ENCODE data around the gene HOXD3. TPM values are rescaled to one million over a fixed set of nuclear protein-coding genes. Genes with fewer than 3 reads are reported as not detected.

HOXD3 gene
- total RNA-seq, 1 experiment from 2014 or later = not detected

DNA sequence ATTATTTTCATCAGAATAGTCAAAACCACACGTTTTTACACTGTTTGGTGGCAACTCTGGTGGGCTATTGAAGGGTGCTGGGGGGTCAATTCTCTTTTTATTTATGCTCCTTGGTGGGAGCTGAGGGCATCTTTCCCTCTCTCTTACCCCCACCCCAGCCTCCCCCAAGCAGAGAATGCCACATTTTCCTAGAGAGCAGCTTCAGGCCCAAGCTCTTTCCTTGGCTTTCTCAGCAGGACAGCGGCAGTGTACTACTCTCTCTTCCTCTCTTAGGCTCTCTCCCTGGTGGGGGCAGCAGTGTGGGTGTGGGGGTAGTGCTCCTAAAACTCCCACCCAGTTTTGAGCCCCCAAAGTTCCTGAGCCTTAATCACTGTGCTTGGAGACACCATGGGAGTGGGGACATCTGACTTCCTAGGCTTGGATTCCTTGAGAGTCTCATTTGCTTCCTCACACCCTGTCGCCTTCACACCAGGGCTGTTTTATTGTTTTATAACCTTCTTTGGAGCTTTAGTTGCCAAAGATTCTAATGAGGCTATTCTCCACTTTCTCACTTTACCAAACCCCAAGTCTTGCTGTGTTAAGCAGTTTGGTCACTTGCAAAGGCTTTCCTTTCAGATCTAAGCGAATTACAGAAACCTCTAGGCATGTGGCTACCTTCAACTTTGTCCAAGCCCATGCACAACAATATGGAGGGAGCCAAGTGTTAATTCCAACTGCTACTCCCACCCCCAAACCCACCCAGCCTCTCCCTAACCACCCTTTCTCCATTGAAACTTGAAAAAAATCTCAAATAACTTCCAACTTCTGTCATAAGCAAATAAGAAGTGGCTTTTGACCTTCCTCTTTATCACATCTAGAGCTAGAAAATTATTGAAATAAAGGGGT is 11.8 kb upstream of the HOXD3 start:
- Mint-ChIP-seq H3K27ac (ENCODE audit: unreplicated experiment) (no peak overlapping the region), H3K4me1 (ENCODE audit: low read depth, unreplicated experiment) (no peaks in the 10 kb centered on the region), H3K27me3 (ENCODE audit: unreplicated experiment) (peaks cover 14% of the 10 kb centered on the region), H3K4me3 (ENCODE audit: low read depth, unreplicated experiment) (no peak overlapping the region), H3K9me3 (ENCODE audit: low read depth, unreplicated experiment) (no peaks in the 10 kb centered on the region), H3K36me3 (ENCODE audit: insufficient read depth, unreplicated experiment) (no peaks in the 10 kb centered on the region)
- CTCF ChIA-PET = interaction anchor here (0.6 to 2.5 kb wide), 3 partner anchors 310 to 543 kb away, joined by 4 to 7 read pairs (median 6); no protein-coding TSS in a partner anchor
- intact Hi-C loops (cut with micrococcal nuclease; ENCODE audit: unreplicated experiment) = no loop called here
- BruUV-seq (replicated peaks) = no TSS peak
- TF ChIP-seq, protein P1, sequence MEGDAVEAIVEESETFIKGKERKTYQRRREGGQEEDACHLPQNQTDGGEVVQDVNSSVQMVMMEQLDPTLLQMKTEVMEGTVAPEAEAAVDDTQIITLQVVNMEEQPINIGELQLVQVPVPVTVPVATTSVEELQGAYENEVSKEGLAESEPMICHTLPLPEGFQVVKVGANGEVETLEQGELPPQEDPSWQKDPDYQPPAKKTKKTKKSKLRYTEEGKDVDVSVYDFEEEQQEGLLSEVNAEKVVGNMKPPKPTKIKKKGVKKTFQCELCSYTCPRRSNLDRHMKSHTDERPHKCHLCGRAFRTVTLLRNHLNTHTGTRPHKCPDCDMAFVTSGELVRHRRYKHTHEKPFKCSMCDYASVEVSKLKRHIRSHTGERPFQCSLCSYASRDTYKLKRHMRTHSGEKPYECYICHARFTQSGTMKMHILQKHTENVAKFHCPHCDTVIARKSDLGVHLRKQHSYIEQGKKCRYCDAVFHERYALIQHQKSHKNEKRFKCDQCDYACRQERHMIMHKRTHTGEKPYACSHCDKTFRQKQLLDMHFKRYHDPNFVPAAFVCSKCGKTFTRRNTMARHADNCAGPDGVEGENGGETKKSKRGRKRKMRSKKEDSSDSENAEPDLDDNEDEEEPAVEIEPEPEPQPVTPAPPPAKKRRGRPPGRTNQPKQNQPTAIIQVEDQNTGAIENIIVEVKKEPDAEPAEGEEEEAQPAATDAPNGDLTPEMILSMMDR (IDR thresholded peaks at IDR 0.05; ENCODE audit: unreplicated experiment) = no peak
- DNase-seq = no peak

DNA sequence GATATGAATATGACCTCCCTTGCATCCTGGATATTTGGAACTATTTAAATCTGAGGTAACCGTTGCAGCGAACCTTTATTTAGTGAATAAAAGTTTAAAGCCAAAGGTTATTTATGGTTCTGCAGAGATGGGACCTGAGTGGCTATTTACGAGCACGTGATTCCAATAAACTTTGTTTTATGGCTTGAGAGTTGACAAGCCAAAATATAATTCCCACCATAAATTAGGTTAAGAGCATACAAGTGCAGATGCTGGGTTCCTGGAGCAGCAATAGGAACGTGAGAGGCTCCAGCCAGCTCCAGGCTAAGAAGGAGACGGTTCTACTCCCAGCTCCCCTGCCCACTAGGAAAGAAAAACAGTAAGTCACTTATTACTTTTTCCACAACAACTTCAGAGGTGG is 11.0 kb upstream of the HOXD3 start:
- intact Hi-C loops (cut with micrococcal nuclease; ENCODE audit: unreplicated experiment) = no loop called here
- Mint-ChIP-seq H3K4me1 (ENCODE audit: low read depth, unreplicated experiment) (no peaks in the 10 kb centered on the region), H3K27me3 (ENCODE audit: unreplicated experiment) (peaks cover 14% of the 10 kb centered on the region), H3K9me3 (ENCODE audit: low read depth, unreplicated experiment) (no peaks in the 10 kb centered on the region), H3K4me3 (ENCODE audit: low read depth, unreplicated experiment) (no peak overlapping the region), H3K36me3 (ENCODE audit: insufficient read depth, unreplicated experiment) (no peaks in the 10 kb centered on the region), H3K27ac (ENCODE audit: unreplicated experiment) (no peak overlapping the region)
- no peak for DNase-seq
- BruUV-seq (replicated peaks) = no TSS peak
- CTCF ChIA-PET = interaction anchor here (0.6 kb wide), 2 partner anchors 409 to 542 kb away, joined by 4 to 6 read pairs; no protein-coding TSS in a partner anchor
- TF ChIP-seq, protein P1 (IDR thresholded peaks at IDR 0.05; ENCODE audit: unreplicated experiment) = no peak

DNA sequence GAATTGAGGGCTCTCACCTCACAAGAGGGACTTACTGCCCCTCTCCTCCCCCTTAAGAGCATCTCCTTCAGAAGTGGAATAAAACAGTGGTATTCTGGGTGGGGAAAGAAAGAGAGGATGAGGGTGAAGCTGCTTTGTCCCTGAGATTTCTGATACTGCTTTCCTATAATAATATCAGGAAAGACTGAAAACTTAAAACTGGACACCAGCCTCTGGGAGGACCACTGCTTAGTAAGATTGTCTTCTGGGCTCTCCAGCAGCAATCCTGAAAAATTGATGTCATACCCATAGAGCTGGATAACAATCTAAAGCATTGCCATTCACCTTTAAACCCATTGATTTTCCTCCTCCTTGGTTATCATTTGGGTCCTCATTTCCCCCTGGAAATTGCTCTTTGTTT is 10.5 kb upstream of the HOXD3 start:
- intact Hi-C loops (cut with micrococcal nuclease; ENCODE audit: unreplicated experiment) = no loop called here

DNA sequence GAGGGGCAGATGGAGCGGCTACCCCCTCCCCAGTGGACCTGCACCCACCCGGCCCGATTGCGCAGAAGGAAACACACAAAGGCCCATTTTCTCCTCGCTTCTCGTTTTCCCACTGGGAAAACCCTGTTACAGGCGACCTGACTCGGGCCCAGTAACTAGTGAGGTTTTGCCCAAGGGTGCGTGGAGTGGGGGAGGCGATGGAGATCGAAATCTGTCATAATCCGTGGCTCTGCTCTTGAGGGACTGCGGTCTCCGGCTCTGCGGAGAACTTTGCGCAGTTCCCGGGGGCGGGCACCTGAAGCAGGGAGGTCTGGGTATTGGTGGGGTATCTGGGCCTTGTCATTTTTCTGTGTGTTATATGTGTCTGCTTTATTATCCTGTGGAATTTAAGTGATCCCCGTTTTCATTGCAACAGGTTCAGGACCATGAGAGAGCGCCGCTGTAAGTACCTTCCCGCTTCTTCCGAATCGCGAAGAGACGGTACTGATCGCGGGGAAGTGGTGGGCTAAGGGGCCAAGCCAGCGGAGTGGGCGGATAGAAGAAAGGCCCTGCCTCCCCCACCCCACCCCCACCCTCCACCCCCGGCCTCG is 9.8 kb upstream of the HOXD3 start:
- H3K27ac Mint-ChIP-seq (ENCODE audit: unreplicated experiment) = no peak overlapping the region
- TF ChIP-seq, protein P1 (IDR thresholded peaks at IDR 0.05; ENCODE audit: unreplicated experiment) = no peak
- no peak overlapping the region for H3K4me3 Mint-ChIP-seq (ENCODE audit: low read depth, unreplicated experiment)
- H3K36me3 Mint-ChIP-seq (ENCODE audit: insufficient read depth, unreplicated experiment) = no peaks in the 10 kb centered on the region
- no peak for DNase-seq
- no TSS peak for BruUV-seq (replicated peaks)
- CTCF ChIA-PET = interaction anchor here (0.8 kb wide), 1 partner anchor 238 kb away, joined by 3 read pairs; no protein-coding TSS in a partner anchor
- H3K27me3 Mint-ChIP-seq (ENCODE audit: unreplicated experiment) = peaks cover 14% of the 10 kb centered on the region
- intact Hi-C loops (cut with micrococcal nuclease; ENCODE audit: unreplicated experiment) = no loop called here
- H3K9me3 Mint-ChIP-seq (ENCODE audit: low read depth, unreplicated experiment) = no peaks in the 10 kb centered on the region
- H3K4me1 Mint-ChIP-seq (ENCODE audit: low read depth, unreplicated experiment) = no peaks in the 10 kb centered on the region

More for the DNA sequence above, 10.5 kb upstream of the HOXD3 start:
- Mint-ChIP-seq H3K9me3 (ENCODE audit: low read depth, unreplicated experiment) (no peaks in the 10 kb centered on the region), H3K27ac (ENCODE audit: unreplicated experiment) (no peak overlapping the region), H3K27me3 (ENCODE audit: unreplicated experiment) (peaks cover 14% of the 10 kb centered on the region), H3K4me1 (ENCODE audit: low read depth, unreplicated experiment) (no peaks in the 10 kb centered on the region), H3K4me3 (ENCODE audit: low read depth, unreplicated experiment) (no peak overlapping the region), H3K36me3 (ENCODE audit: insufficient read depth, unreplicated experiment) (no peaks in the 10 kb centered on the region)
- no peak for DNase-seq
- TF ChIP-seq, protein P1 (IDR thresholded peaks at IDR 0.05; ENCODE audit: unreplicated experiment) = no peak
- CTCF ChIA-PET = interaction anchor here (0.8 kb wide), 1 partner anchor 239 kb away, joined by 3 read pairs; no protein-coding TSS in a partner anchor
- no TSS peak for BruUV-seq (replicated peaks)

All from Calu3 (cell line).